GM18951 (cell line): Measurements from ENCODE around the gene MGA.
"Not testable (repeated sequence)": the region's sequence is repeated elsewhere in the genome, so short reads cannot be mapped to it uniquely, and the experiment has no call there.

Experiments
- POLR2A ChIP-seq: IDR thresholded peaks from 4 replicates; pipeline ENCODE4 v1.6.1; 2011; ENCODE audit warnings: mild to moderate bottlenecking; ENCODE audit not compliant: insufficient read length, insufficient read depth; ENCODE audit errors: extremely low read depth
- in situ Hi-C: fragments of 300-500 bp; cut with MboI; formaldehyde crosslinking; loops from one replicate; pipeline ENCODE4 v1.12.0; 2022; ENCODE audit warnings: low sequenced_read_pairs, mixed read lengths, inconsistent platforms; ENCODE audit not compliant: unreplicated experiment

Gene MGA

GRCh38 chr15:41695750-41696436, 35.7 kb downstream of the MGA start:
- TF ChIP-seq POLR2A = no peak
- in situ Hi-C loops = no loop called here

- TF ChIP-seq POLR2A = no peak
- in situ Hi-C loops = no loop called here
Observed at GRCh38 chr15:41698779-41699178, 38.6 kb downstream of the MGA start.

GRCh38 chr15:41703120-41703519, 42.9 kb downstream of the MGA start:
- no peak for TF ChIP-seq POLR2A
- in situ Hi-C loops = no loop called here

- in situ Hi-C loops = no loop called here
- no peak for TF ChIP-seq POLR2A
Observed at GRCh38 chr15:41713047-41713446, 52.8 kb downstream of the MGA start.

- no peak for TF ChIP-seq POLR2A
Observed at GRCh38 chr15:41714291-41714690, 54.1 kb downstream of the MGA start.

GRCh38 chr15:41716864-41717263, 56.7 kb downstream of the MGA start:
- no peak for TF ChIP-seq POLR2A
- in situ Hi-C loops = no loop called here

More at GRCh38 chr15:41714291-41714690, 54.1 kb downstream of the MGA start:
- in situ Hi-C loops = no loop called here

- in situ Hi-C loops = no loop called here
- no peak for TF ChIP-seq POLR2A
Observed at GRCh38 chr15:41727143-41727542, 66.9 kb downstream of the MGA start.

GRCh38 chr15:41728061-41728460, 67.9 kb downstream of the MGA start:
- in situ Hi-C loops = not testable (repeated sequence)

GRCh38 chr15:41730543-41730942, 70.3 kb downstream of the MGA start:
- in situ Hi-C loops = no loop called here
- TF ChIP-seq POLR2A = no peak

- TF ChIP-seq POLR2A = no peak
- in situ Hi-C loops = no loop called here
Observed at GRCh38 chr15:41732483-41732882, 72.3 kb downstream of the MGA start.

- in situ Hi-C loops = no loop called here
- TF ChIP-seq POLR2A = no peak
Observed at GRCh38 chr15:41734079-41734478, 73.9 kb downstream of the MGA start.

GRCh38 chr15:41735046-41735445, 74.8 kb downstream of the MGA start:
- TF ChIP-seq POLR2A = no peak

GRCh38 chr15:41735492-41735891, 75.3 kb downstream of the MGA start:
- in situ Hi-C loops = not testable (repeated sequence)

More at GRCh38 chr15:41735046-41735445, 74.8 kb downstream of the MGA start:
- in situ Hi-C loops = no loop called here

- in situ Hi-C loops = no loop called here
- TF ChIP-seq POLR2A = no peak
Observed at GRCh38 chr15:41746802-41747201, 86.6 kb downstream of the MGA start.

- in situ Hi-C loops = no loop called here
- TF ChIP-seq POLR2A = no peak
Observed at GRCh38 chr15:41756198-41756597, 96.0 kb downstream of the MGA start.
